Cardiac septum (tissue), 1 donor: ENCODE results near the gene RPGRIP1. TPM values are rescaled to one million over a fixed set of nuclear protein-coding genes. Genes with fewer than 3 reads are reported as not detected.
"Not testable (repeated sequence)": the region's sequence is repeated elsewhere in the genome, so short reads cannot be mapped to it uniquely, and the experiment has no call there.

Experiments
- DNase-seq: peaks from one replicate; pipeline ENCODE4 v3.0.0-alpha.2; 2020; ENCODE audit warnings: low spot score
- intact Hi-C: fragments of 100-400 bp; cut with DNase I; formaldehyde crosslinking; loops from one replicate; pipeline ENCODE4 v1.14.0; 2022
- long read RNA-seq: library from polyadenylated mRNA; unstranded; transcript quantifications from one replicate; pipeline ENCODE4 v2.0.0, GENCODE V29; 2021
- total RNA-seq: library from RNA; stranded (reverse); fragmentation: NEBNext Ultra II Directional; extraction: Animal tissue kit (Norgen Biotek cat#: 25700); gene quantifications from one replicate; pipeline ENCODE4 v1.2.1, GENCODE V29; 2021
- donor health status: DM: no; HTN: no; CAD: no.

The RPGRIP1 gene
- total RNA-seq, result not detected
- long read RNA-seq, partial matches to known transcripts, result 1 of 1 reads
- long read RNA-seq, other reads (novel, unspliced or antisense), result 0 of 1 reads

DNA sequence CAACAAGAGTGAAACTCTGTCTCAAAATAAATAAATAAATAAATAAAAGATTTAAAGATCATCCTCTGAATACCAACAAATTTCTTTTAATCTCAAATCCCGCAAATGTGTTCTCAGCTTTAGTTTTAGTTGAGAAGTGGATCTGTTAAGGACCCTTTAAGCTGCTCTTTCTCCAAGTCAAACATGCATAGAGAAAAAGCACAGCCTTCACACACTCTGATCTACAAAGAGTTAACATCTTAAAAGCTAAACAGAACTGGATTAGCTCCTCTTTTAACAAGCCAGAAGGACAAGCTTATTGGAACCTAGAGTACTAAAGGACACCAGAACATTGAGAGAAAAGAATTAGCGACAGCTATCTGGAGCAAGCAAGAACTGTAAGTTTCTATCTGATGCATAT lies at the start of gene RPGRIP1:
TSS of gene RPGRIP1 (plus strand) at position 301 of the 400 bp plus-strand sequence. CDS start 7,894 bp downstream, outside the sequence.
- intact Hi-C loops, result no loop called here
- DNase-seq, result no peak

DNA sequence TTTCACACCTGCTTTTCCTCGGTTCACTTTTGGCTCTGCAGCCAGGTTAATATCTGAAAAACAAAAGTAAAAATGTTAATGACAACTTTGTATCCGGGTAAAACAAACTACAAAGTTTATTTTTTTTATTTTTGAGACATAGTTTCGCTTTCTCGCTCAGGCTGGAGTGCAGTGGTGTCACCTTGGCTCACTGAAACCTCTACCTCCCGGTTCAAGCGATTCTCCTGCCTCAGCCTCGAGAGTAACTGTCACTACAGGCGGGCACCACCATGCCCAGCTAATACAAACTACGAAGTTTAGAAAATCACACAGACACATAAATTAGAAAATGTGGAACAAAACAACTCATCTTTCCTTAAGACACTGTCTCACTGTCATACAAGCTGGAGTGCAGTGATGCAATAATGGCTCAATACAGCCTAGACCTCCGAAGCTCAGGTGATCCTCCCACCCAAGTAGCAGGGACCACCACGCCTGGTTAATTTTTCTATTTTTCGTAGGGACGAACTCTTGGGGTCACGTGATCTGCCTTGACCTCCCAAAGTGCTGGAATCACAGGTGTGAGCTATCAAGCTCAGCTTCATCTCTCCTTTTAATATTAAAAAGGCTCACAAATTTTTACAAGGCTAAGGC lies 48.7 kb upstream of the RPGRIP1 start:
- intact Hi-C loops, result loop anchor here (5.0 kb wide), 2 partner anchors 36 to 151 kb away; partner anchors contain the start of genes HNRNPC and SUPT16H
- no peak for DNase-seq

DNA sequence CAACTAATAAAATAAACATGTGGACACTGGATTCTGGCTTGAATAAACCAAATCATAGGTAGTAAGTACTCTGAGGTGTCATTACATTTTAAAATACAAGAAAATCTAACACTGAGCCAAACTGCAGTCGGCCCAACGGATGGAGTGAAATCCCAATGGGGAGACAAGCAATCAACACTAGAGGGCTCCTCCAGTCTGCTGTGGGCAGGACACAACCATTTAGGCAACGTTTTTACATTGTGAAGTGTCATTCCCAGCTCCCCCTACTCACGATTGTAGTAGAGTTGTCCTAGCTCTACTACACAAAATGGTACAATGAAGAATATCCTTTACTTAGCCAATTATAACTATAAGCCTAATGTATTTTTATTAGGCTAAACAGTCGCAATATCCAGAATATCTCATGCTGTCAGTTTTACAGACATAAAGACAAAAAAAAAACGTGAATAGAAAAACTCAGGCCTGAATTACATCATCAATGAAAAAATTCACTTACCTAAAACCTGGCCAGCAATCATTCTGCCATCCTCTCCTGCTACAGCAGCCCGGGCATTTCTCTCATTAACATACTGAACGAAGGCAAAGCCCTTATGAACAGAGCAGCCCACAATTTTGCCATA lies 46.3 kb upstream of the RPGRIP1 start:
- intact Hi-C loops, result loop anchor here (5.0 kb wide), 2 partner anchors 34 to 149 kb away; partner anchors contain the start of genes HNRNPC and SUPT16H
- no peak for DNase-seq

DNA sequence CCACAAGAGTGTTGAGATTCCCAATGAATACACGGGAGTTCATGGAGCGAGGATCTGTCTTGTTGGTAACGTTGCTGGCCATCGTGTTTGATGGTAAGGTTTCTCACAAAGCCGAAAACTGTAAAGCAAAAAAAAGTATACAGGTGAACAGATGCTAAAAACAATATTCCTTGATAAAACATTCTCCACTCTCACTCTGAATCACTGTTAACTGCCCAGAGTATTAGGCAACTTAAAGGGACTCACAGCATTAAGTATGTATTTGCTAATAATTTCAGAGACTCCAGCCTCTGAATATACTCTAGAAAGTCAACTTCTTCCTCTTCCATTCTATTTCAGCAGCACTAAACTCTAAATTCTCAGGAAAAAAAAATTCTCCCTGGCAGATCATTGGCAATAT lies 45.8 kb upstream of the RPGRIP1 start:
- intact Hi-C loops, result loop anchor here (5.0 kb wide), 2 partner anchors 33 to 148 kb away; partner anchors contain the start of genes HNRNPC and SUPT16H
- DNase-seq, result no peak

DNA sequence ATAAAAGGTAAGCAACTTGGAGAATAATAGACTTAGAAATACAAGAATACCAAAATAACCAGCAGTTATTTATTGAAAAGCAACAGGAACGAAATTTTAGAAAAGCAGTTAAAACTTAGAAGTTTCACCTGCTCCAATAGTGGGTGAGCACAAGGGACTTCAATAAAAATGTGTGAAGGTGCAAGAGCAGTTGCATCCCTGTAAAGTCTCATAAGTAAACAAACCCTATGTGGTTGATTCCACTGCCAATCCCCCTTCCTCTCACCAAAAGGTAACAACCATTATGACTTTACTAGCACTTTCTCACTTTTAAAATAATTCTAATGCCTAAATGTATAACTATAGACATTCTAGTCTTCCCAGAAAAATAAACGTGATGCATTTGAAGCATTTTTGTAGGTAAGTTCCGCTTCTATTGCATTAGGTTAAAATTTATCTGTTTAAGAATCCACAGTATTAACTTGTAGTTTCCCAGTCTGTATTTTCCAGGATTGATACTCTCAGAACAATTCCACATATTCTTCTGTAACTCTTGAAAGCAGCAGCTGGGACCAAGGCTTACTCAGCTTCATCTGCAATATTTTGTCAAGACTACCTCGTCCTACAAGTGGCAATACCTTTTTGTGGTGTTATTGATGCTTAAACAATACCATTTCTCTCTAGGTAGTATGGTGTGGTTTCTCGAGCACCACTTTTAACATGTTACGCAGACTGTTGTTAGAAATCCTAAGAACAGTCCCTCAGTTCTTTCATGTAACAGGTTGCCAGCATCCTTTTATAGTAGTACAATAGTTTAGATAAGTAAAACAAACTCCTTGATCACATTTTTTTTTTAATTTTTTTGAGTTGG lies 42.7 kb upstream of the RPGRIP1 start:
- intact Hi-C loops, result no loop called here
- DNase-seq, result no peak

DNA sequence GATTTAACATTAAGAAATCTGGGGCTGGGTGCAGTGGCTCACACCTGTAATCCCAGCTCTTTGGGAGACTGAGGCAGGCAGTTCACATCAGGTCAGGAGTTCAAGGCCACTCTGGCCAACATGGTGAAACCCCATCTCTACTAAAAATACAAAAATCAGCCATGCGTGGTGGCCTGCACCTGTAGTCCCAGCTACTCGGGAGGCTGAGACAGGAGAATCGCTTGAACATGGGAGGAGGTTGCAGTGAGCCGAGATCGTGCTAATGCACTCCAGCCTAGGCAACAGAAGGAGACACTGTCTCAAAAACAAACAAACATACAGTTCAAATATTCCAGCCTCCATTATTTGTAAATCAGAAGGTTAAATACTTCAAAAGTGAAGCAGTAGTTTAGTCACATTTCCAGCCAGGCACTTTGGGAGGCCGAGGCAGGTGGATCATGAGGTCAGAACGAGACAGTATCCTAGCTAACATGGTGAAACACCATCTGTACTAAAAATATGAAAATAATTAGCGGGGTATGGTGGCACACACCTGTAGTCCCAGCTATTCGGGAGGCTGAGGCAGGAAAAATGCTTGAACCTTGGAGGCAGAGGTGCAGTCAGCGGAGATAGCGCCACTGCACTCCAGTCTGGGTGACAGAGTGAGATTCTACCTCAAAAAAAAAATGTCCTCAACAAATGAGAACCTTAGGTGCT lies 40.9 kb upstream of the RPGRIP1 start:
- intact Hi-C loops, result no loop called here
- DNase-seq, result no peak

DNA sequence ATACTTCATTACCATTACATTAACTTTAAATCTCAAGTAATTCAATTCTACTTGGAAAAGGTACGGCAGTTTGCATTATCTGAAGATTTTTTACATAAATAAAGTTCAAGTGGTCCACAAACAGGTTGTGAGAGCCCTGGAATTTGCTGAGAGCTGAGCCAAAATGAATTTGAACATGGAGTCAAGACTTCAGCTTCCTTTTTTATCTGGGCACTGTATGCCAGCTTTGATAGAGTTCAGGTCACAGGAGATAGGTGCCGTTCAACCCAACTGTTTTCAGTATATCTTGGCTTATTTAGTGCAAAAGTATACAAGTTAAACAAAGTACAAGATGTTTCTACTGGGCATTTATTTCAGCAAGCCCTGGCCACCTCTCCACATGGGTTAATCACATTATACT lies 39.5 kb upstream of the RPGRIP1 start:
- intact Hi-C loops, result no loop called here

DNA sequence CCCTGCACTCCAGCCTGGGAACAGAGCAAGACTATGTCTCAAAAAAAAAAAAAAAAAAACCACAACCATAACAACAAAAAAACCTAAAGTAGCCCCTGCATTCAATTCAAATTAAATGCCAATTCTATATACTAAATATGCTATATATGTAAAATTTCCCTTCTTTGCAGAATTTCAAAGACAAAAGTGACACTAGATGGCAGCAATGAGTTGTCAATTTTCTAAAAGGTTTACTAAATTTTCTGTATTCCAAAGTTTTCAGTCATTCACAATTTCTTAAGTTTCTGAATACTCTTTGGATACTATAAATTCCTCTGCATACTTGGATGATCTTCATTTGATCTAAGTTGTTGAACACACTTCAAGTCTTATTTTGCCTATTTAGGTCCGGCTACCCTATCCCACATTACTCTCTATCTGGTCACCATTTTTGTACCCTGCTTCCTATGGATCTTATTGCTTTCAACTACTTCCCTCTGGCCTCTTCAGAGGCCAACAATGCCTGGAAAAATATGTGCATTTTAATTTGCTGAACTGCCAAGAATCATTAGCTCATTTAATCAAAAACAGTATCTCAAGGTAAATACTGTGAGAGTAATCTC lies 38.6 kb upstream of the RPGRIP1 start:
- intact Hi-C loops, result no loop called here
- DNase-seq, result no peak

More for the DNA sequence above, 39.5 kb upstream of the RPGRIP1 start:
- no peak for DNase-seq

DNA sequence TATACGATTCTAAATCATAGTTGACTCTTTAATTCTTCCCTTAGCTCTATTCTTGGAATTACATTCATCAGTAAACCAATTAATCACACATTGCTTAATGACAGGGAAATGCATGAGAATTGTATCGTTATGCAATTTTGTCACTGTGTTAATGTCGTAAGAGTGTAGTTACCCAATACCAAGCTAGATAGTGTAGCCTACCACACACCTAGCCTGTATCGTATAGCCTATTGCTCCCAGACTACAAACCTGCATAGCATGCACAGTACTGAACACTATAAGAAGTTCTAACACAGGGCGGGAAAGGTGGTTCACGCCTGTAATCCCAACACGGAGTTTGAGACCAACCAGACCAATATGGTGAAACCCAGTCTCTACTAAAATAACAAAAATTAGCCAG lies 35.3 kb upstream of the RPGRIP1 start:
- DNase-seq, result no peak

DNA sequence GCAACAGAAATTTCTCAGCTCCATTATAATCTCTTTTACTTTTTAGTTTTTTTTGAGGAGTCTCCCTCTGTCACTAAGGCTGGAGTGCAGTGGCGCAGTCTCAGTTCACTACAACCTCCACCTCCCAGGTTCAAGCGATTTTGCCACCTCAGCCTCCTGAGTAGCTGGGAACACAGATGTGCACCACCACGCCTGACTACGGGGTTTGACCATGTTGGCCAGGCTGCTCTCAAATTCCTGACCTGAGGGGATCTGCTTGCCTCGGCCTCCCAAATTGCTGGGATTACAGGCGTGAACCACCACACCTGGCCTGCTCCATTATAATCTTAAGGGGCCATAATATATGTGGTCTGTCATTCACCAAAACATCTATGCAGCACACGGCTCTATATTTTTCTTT lies 34.1 kb upstream of the RPGRIP1 start:
- intact Hi-C loops, result no loop called here
- DNase-seq, result no peak

More for the DNA sequence above, 35.3 kb upstream of the RPGRIP1 start:
- intact Hi-C loops, result no loop called here

DNA sequence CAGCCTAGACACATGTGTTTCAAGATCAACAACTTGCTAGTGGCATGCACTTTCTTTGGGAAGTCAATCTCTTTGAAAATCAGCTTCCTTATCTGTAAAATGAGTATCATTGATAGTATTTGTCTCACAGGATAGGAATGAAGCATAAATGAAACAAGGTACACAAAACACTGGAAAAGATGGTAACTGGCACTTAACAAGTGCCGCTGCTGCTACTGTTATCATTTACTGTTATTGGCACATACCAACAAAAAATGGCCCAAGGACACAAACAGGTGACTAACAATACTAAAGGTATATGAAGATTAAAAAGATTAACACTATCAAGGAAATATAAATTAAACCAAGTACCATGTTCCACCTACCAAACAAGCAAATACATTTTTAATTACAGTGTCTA lies 31.5 kb upstream of the RPGRIP1 start:
- DNase-seq, result no peak
- intact Hi-C loops, result no loop called here

DNA sequence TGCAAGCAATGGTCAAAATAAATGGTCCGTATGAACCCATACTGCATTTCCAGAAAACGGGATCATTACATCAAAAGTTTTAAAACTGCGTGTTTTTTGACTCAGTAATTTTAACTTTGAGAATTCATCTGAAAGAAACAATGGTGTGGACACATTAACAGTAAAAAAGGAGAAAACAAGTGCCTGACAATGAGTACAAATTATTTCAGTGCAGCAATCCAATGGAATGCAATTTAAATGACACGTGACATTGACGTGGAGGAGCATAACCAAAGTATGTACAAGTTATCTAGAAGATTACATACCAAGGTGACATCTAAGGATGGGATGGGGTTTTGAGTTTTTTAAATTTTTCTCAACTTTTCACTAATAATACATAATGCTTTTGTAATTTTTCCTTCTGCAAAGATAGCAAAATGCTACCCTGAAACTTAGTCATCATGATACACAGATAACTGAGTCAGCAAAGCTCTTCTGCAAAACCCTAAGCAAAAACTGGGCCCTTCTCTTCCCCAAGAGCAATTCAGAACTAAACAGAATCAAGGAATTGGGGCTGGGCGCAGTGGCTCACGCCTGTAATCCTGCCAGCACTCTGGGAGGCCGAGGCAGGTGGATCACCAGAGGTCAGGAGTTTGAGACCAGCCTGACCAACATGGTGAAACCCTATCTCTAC lies 31.0 kb upstream of the RPGRIP1 start:
- no peak for DNase-seq
- intact Hi-C loops, result no loop called here

DNA sequence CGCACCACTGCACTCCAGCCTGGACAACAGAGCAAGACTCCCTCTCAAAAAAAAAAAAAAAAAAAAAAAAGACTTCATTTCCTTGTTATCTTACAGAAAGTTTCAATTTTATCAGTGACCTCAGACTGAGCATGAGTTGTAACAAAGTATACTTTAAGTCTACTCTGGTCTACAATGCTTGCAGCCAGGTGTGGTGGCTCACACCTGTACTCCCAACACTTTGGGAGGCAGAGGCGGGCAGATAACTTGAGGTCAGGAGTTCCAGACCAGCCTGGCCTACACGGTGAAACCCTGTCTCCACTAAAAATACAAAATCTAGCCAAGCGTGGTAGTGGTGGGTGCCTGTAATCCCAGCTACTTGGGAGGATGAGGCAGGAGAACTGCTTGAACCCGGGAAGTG lies 28.7 kb upstream of the RPGRIP1 start:
- no peak for DNase-seq
- intact Hi-C loops, result no loop called here

DNA sequence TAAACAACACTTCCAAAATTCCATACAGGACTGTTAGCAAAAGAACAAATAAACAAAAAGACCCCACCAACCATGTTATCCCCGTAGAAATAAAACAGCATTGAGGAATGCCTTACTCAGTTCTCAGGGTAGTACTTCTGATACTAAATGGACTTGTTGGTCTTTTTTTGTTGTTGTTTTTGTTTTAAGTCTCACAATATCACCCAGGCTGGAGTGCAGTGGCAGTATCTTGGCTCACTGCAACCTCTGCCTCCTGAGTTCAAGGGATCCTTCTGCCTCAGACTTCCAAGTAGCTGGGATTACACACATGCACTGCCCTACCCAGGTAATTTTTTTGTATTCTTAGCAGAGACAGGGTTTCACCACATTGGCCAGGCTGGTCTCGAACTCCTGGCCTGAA lies 27.7 kb upstream of the RPGRIP1 start:
- intact Hi-C loops, result no loop called here
- DNase-seq, result no peak

DNA sequence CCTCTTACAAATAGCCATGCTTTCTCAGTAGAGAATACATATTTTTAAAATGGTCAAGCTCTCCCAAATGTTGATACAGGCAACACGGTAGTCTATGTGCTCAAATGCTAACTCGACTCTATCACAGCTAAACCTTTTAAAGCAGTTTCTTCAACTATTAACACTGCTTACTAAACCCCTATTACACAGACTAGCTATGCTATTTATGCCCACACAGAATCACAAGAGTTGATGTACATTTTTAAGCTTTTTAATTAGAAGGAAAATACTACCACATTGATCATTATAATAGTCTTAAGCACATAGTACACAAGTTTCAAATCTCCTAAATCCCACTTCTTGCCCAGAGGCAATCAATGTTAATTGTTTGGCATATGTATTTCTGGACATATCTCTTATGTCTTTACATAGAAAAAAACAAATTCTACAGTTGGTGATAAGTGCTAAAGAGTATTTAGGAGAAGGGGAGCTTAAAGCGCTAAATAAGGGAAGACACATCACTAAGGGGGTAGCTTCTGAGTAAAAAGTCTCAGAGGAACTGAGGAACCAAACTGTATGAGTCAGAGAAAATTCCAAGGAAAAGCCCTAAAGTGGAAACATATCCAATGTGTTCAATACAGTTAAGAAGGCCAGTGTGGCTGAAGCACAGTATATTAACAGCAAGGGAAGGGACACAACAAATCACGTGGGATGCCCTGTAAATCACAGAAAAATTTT lies 24.3 kb upstream of the RPGRIP1 start:
- no peak for DNase-seq
- intact Hi-C loops, result no loop called here

DNA sequence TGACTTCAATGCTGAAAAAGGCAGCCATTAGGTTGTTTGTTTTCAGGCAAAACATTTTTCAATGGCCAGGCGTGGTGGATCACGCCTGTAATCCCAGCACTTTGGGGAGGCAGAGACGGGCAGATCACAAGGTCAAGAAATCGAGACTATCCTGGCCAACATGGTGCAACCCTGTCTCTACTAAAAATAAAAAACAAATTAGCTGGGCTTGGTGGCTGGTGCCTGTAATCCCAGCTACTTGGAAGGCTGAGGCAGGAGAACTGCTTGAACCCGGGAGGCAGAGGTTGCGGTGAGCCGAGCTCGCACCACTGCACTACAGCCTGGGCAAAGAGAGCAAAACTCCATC lies 23.8 kb upstream of the RPGRIP1 start:
- intact Hi-C loops, DNase-seq: not testable (repeated sequence)

DNA sequence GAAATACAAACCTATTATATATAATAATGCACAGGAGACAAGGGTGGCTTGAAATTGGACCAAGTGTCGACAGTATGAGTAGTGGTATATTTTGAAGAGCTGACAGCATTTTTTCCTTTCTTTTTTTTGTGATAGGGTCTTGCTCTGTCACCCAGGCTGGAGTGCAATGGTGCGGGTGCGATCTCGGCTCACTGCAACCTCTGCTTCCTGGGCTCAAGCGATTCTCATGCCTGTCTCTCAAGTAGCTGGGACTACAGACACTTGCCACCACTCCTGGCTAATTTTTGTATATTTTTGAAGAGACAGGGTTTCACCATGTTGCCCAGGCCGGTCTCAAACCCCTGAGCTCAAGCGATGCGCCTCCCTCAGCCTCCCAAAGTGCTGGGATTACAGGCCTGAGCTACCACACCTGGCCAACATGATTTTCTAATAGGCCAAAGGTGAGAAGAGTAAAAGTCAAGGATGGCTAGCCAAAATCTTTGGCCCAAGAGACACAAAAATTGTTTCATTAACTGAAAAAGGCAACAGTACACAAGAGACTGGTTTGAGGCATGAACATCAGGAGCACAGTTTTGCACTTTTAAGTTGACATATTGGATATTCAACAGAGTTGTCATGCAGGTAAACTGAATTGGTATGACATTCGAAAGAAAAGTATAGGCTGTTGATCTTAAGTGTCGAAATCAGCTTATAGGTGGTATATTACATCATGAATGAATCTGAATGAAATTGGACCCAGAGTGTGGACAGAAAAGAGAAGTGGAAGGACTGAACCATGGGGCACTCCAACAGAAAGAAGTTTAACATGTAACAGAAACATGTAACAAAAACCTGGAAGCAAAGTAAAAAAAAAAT lies 23.1 kb upstream of the RPGRIP1 start:
- no peak for DNase-seq
- intact Hi-C loops, result no loop called here
